Hematopoietic multipotent progenitor cell treated with erythropoietin and hydrocortisone succinate and interleukin-3 and kit ligand, for 15 days (in vitro differentiated cells): ENCODE results near the gene RPL35A.
"Not testable (repeated sequence)": the region's sequence is repeated elsewhere in the genome, so short reads cannot be mapped to it uniquely, and the experiment has no call there.

Experiments used
- DNase-seq: peaks from one replicate; pipeline ENCODE4 v3.0.0-alpha.2; 2015; ENCODE audit warnings: low spot score

RPL35A gene

DNA sequence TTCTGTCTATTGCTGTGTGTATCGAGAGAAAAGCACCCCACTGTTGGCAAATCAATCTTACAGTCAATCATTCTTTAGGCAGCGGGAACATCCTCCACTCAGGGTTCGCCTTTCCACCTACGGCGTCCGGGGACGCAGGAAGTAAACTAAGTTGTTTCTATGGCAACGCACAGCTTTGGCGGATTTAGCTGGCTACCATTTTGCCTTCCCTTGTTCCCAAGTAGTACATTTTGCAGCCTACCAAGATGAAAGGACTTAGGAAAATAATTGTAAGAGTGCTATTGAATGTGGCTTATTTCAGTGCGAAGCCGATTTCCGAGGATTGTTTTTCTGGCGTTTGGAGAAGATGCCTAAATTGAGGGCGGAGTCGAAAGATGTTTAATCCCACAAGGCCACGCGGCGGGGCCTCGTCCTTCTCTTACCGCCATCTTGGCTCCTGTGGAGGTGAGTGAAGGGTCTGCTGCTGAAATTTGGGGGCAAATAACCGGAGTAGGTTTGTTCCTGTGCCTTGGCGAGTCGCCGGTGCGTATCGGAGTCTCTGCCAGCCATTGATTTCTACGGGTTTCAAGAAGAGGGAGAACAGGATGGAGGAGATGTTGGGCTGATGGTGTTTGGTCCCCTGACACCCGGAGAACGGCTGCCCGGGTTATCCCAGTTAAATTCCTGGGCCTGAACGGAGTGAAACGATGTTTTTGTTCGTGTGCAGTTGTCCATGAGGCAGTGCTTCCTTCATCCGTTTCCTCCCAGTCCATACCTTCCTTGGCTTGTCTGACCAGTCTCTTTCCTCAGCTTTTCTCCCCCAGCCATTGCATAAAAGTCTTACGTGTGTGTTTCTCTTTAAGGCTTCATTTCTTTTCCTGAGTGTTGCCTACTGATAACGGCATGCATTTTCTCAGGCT is at the start of gene RPL35A:
Gene RPL35A (plus strand): TSS at position 413 of the 899 bp plus-strand sequence. CDS start 778 bp downstream, outside the sequence.
- peak; percentile 97 for DNase-seq

DNA sequence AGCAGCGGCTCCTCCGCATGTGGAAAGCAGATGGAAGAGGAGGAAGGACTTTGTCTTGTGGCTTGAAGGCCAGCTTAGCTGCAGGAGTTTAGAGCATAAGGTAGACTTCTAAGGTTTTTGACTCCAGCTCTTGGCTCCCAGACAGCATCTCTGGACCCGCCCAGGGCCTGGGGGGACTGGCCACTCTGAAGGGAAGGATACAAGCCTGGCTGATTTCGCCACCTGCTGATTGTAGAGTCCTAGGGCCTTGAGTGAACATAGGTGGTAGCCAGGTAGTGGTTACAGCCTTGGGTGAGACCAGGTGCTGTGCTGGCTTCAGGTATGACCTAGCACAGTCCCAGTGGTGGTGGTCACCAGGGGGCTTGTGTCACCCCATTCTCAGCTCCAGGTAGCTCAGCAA is 48.4 kb upstream of the RPL35A start:
- no peak for DNase-seq

DNA sequence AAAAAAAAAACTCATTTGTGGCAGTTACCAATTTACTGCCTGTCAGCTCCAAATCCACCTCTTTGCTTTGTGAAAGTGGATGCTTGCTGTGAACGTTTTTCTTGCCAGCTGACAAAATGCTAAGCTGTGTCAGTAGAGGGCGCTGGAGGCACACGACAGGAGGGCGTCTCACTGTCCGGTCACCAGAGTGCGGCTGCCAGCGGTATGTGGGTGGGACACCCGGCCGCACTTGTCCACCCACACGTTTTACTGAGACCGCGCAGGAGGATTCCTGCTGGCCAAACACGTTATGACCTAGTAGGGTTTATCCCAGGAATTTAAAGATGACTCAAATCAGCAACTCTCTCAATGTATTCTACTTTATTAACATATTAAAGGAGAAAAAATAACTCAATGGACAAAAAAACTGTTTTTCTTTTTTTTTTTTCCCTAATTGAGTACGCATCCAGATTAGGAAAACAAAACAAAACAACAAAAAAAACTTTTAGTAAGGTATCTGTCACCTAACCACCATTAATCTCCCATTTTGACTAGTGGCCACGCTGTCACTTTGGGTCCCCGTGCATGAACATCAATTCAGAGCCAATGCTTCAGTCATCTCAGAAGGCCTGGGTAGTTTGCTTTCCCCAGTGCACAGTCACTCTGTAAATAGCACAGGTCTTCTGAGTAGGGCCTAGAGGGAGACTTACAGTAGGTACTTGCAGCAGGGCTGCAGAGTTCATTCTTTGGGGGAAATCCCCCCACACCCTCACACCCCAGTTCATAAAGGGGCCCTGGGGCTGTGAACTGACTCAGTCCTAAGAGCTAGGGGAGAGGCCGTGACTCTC is 43.8 kb upstream of the RPL35A start:
- DNase-seq, result peak; percentile 72

DNA sequence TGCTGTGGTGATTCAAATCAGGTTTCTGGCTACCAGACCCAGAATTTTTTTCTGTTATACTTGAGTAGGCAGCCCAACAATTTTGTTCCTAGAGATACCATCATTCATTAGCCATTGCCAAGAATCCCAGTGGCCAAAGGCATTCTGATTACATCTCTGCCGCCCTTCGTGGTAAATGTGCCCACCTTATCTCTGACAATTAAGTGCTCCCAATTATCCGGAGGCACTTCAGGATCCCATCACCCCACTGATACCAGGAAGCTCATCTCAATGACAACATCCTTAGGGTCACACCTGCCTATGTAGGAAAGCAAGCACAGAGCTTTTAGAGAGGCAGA is 43.2 kb upstream of the RPL35A start:
- DNase-seq, result no peak

DNA sequence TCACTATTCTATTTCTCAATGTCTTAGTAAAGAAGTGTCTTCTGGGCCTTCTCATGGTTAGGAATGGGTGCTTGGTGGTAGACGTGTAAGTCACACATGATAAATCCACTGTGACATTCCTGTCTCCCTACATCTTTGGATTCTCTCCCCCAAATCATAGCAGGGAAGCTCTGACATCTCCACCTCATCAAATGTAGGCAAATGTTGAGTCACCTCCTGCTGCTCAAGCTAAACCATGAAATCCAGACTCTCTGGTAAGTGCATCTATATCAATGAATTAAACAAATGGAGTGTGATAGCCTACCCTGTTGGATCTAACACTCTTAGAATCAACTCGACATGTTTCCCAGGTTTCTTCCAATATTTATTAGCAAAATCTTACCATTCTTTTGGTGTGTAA is 42.8 kb upstream of the RPL35A start:
- no peak for DNase-seq

DNA sequence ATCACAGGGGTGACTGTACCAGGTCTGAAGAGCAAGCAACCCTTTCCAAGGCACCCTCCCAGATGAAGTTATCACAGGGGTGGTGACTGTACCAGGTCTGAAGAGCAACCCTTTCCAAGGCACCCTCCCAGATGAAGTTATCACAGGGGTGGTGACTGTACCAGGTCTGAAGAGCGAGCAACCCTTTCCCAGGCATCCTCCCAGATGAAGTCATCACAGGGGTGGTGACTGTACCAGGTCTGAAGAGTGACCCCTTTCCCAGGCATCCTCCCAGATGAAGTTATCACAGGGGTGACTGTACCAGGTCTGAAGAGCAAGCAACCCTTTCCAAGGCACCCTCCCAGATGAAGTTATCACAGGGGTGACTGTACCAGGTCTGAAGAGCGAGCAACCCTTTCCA is 41.4 kb upstream of the RPL35A start:
- not testable (repeated sequence) for DNase-seq

DNA sequence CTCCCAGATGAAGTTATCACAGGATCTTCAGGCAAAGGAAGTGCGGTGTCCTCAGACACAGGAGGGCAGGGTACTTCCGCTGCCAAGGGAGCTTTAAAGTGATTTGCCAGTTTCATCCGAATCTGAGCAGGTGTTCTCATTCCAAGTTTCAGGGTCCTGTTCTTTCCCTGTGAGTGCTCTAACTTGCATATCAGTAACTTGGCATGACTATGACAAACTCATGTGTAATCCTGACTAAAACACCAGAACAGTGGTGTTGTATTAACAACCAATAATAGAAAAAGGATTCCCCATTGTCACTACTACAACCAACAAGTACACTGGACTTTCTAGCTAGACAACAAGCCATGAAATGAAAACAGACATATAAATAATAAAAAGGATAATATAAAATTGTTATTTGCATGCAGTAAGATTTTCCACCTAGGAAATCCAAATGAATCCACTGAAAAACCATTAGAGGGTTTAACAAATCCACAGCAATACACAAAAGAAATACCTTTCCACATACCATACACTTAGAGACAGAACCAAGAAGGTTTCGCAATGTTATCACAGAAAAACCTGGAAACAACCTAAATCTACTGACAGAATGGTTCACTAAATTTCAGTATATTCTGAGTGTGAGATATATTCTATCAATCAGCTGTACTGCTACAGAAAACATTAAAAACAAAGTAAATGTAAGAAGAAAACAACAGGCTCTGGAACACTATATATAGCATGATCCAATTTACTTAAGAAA is 40.9 kb upstream of the RPL35A start:
- no peak for DNase-seq

DNA sequence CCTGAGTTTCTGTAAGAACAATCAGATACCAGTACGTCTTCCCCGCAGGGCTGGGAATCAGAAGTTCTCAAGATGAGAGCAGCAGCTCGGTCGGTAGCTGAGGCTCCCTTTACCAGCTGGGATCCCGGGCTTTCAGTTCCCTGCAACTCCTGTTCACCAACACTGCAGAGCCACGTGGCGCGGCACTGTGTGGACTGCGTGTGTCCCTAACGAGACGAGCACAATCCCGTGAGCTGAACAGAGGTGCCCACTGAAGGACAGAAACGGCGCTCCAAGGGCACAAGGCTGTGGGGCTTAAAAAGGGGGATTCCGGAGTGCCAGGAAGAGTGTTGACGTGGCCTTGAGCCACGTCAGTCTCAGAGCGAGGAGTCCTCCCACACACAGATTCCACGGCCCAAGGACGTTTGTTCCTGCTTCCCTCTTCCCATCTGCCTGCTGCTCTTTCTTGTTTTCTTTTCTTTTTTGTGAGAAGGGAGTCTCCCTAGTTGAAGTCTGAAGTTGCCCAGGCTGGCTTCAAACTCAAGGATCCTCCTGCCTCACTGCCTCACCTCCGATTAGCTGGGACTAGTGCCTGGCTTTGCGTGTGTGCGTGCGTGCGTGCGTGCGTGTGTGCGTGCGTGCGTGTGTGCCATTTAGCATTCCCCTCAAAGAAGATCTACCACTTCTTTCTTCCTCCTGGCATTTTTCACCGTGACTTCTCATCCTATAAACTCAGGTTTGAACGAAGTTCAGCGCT is 37.1 kb upstream of the RPL35A start:
- DNase-seq, result no peak

DNA sequence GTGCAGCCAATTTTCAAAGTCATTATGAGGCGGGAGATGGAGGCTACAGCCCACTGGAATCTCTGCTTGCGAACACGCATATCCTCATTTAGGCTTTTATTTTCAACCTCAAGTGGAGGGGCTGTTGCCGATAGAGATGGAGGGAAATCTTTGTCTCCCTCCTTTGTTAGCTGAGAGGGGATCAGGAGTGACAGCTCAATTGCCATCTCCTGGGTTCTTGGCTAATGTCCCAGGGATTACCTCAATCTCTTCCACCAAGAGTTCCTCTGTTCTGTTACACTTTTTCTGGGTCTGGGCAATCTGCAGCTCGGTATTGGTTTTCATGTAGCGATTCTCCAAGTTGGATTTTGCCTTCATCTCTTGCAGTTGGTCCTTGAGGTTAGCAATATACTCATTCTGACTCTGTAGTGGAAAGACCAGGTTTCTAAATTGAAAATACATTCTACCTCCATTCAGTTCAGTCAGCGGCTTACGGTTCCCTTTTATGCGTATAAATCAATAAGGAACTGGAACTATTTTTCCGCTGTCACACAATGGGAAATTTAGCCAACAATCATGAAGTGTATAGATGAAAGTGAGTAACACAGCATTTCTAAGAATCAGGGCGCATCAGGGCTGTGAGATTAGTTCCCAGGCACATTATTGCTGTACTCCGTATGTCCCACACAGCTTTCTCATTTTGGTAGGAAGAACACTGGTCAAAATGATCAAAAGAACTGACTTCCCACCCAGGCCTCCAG is 36.2 kb upstream of the RPL35A start:
- no peak for DNase-seq

DNA sequence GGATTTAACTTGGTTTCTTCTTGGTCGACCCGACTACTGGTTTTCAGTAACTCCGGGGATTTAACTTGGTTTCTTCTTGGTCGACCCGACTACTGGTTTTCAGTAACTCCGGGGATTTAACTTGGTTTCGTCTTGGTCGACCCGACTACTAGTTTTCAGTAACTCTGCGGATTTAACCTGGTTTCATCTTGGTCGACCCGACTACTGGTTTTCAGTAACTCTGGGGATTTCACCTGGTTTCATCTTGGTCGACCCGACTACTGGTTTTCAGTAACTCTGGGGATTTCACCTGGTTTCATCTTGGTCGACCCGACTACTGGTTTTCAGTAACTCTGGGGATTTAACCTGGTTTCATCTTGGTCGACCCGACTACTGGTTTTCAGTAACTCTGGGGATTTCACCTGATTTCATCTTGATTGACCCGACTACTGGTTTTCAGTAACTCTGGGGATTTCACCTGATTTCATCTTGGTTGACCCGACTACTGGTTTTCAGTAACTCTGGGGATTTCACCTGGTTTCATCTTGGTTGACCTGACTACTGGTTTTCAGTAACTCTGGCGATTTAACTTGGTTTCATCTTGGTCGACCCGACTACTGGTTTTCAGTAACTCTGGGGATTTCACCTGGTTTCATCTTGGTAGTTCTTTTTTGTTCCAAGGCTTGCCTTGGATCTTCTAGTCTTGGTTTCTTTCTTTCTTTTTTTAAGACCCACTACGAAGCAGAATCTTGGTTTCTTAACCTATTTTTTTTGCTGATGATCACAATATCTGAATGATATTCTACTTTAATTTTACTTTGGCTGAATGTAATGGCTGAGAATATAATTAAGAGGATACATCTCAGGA is 28.3 kb upstream of the RPL35A start:
- not testable (repeated sequence) for DNase-seq

DNA sequence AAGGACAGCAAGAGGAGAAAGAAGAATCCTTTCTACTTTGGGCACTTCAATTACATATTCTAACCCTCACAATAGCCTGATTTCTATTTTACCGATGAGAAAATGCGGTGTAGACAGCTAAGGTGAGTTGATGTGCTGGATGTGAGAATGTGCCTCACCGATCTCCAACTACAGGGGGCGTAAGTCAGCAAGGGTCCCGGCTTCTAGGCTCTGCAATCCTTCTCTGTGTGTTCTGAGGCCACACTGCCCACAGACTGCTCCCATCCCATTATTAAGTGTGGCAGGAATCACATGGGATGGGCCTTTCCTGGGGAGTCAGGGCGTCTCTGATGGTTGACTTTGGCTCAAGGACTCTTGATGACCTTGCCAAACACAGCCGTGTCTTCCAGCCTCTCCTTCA is 23.6 kb upstream of the RPL35A start:
- DNase-seq, result no peak

DNA sequence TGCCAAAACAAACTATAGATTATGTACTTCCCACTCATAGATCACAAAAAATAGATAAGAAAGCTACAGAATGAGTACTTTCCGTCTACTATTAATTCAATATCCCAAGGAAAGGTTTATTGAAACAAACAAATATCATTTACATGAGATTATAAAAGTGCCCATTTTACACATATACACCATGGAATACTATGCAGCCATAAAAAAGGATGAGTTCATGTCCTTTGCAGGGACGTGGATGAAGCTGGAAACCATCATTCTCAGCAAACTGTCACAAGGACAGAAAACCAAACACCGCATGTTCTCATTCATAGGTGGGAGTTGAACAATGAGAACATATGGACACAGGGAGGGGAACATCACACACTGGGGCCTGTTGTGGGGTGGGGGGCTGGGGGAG is 22.4 kb upstream of the RPL35A start:
- DNase-seq, result not testable (repeated sequence)

DNA sequence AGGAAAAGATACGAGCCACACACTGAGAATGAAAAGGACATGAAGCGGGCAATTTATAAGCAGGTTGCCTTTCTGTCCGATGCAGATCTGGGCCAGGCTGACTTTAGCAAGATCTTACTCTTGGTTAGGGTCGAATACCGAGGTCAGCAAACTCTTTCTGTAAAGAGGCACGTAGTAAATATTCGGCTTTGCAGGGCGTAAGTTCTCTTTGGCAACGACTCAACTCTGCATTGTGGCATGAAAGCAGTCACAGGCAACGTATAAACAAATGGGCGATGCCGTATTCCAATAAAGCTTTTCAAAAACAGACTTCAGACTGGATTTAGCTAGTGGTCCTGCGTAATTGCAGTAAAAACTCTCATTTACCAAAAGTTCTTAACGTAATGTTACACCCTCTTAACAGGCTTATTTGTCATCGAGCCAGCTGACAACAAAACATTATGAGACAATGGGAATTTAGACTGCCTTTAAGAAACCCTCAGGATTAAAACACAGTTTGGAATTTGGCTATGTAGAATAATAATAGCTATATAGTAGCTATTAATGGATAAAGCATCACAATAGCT is 13.1 kb upstream of the RPL35A start:
- no peak for DNase-seq

DNA sequence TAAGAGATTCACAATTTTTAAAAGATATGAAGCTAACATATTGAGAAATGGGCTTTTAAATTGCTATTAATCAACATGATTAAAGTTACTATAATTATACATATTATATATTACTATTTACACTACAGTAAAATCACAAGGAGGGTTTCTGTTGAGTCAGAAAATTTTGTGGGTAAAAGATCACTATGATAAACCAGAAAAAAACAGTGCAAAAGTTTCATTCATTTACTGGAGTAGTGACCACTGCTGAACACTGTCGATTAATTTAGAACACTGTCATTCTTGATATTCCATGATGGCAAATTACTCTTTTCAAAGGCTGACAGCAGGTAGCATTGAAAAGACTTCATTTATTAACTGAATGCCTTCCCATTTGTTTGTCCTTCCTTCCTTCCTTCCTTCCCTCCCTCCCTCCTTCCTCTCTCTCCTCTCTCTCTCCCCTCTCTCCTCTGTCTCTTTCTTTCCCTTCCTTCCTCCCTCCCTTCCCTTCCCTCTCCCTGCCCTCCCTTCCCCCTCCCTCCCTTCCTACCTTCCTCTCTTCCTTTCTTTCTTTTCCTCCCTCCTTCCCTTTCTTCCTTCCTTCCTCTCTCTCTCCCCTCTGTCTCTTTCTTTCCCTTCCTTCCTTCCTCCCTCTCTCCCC is 9.1 kb upstream of the RPL35A start:
- DNase-seq, result no peak

DNA sequence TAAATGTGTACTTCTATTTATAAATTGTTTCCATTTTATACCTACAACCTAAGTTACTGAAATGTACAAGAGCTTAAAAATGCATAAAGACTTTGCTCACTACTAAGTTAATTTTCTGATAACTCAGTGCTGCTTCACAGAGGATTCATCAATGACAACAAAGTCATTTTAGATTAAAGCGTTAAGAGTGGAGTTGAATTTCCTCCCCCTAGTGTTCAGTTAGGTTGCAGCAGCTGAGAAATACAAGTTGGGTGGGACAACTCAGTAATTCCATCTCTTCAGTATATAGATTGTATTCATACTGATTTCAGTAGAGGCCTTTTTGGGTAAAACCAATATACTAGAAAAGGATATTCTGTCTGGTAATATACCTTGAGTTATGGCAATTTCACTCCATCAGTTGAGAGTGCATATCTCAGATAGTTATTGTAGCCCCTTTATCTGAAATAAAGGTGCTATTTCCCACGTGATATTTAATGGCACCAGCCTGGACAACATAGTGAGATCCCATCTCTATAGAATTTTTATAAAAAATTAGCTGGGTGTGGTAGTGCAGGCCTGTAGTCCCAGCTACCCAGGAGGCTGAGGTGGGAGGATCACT is 6.9 kb upstream of the RPL35A start:
- DNase-seq, result peak; percentile 63

DNA sequence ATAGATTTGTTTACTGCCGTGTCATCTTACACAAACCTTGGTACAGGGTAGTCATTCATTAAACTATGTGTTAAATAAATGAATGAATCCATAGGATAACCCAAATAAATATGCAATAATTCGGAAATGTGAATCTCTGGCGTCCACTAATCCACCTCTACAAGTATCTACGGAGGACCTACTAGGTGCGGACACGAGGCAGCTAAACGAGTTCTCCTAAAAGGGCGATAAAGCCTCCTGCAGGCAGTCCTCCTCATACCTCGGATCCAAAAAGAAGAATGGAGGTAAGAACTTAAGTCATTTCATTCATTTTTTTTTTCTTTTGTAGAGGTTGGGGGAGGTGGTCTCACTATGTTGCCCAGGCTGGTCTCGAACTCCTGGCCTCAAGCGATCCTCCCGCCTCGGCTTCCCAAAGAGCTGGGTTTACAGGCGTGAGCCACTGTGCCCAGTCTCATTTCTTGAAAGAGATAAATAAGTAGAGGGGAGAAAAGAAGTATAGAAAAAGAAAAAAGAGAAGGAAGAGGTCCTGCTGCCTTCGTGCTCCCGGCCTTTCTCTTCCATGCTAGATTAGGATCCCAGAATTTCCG is 706 bp upstream of the RPL35A start:
- DNase-seq, result no peak

DNA sequence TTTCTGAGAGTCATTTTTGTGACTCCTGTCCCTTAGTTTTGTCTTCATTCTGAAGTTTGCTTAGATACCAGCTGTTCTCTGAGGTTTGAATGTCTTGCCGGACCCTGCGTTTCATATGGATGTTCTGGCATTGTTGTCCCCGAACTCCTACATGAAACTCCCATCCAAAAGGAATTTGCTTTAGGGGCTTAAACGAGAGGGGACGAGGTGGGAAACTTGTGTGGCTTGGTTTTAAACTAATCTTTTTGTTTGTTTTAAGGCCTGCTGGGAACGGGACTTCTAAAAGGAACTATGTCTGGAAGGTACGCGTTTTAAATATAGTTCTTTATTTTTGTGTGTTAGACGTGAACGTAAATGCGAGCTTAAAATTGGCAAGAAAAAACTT is 679 bp downstream of the RPL35A start:
- no peak for DNase-seq

DNA sequence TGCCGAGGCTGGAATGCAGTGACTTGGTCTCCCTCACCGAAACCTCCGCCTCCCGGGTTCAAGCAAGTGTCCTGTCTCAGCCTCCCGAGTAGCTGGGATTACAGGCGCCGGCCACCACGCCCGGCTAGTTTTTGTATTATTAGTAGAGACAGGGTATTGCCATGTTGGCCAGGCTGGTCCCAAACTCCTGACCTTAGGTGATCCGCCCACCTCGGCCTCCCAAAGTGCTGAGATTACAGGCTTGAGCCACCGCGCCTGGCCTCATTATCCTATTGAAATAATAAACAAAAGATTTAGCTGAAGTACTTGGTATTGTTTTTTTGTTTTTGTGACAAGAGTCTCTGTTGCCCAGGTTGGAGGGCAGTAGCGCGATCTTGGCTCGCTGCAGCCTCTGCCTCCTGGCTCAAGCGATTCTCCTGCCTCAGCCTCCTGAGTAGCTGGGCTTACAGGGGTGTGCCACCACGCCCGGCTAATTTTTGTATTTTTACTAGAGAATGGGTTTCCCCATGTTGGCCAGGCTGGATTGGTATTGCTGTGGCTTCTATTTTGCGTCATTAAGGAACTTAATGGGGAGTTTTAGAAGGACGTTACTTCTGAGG is 1.5 kb downstream of the RPL35A start:
- no peak for DNase-seq
